OCI-LY1 (cell line): ENCODE measurements around the gene SULF2.

ENCODE experiments used
- H2AFZ ChIP-seq: fragments of 200-600 bp; sonication (generic), shearing (Covaris generic); 2 replicates; pipeline ENCODE4 v1.6.0; 2014; ENCODE audit warnings: antibody characterized with exemption, mild to moderate bottlenecking, low read length
- H3F3A ChIP-seq: fragments of 200-600 bp; sonication (generic), shearing (Covaris generic); 2 replicates; pipeline ENCODE4 v1.6.0; 2014; ENCODE audit warnings: mild to moderate bottlenecking, antibody characterized with exemption, low read length, moderate library complexity; ENCODE audit not compliant: insufficient read depth
- H3K27ac ChIP-seq: fragments of 200-600 bp; sonication (generic); 2 replicates; pipeline ENCODE4 v1.5.1; 2014; ENCODE audit warnings: low read length, mixed run types, mild to moderate bottlenecking, low read depth; ENCODE audit not compliant: poor library complexity, severe bottlenecking
- H3K27me3 ChIP-seq: fragments of 200-600 bp; sonication (generic); 2 replicates; pipeline ENCODE4 v1.6.0; 2014; ENCODE audit warnings: antibody characterized with exemption, mild to moderate bottlenecking, low read length, moderate library complexity; ENCODE audit not compliant: insufficient read depth
- H3K36me3 ChIP-seq: fragments of 200-600 bp; sonication (generic); 2 replicates; pipeline ENCODE4 v1.6.1; 2014; ENCODE audit warnings: mild to moderate bottlenecking, antibody characterized with exemption, low read length, moderate library complexity, mixed read lengths; ENCODE audit not compliant: insufficient read depth
- H3K4me1 ChIP-seq: fragments of 200-600 bp; sonication (generic); 2 replicates; pipeline ENCODE4 v1.5.1; 2014; ENCODE audit warnings: mild to moderate bottlenecking, low read length, moderate library complexity; ENCODE audit not compliant: insufficient read depth, severe bottlenecking
- H3K4me2 ChIP-seq: fragments of 200-600 bp; sonication (generic), shearing (Covaris generic); 2 replicates; pipeline ENCODE4 v1.6.1; 2014; ENCODE audit warnings: low read length
- H3K4me3 ChIP-seq: fragments of 200-600 bp; sonication (generic); 2 replicates; pipeline ENCODE4 v1.5.1; 2014; ENCODE audit warnings: low read length, low read depth, mild to moderate bottlenecking, mixed read lengths; ENCODE audit not compliant: poor library complexity, severe bottlenecking
- H3K79me2 ChIP-seq: fragments of 200-600 bp; shearing (Covaris generic); 2 replicates; pipeline ENCODE4 v1.6.1; 2016; ENCODE audit warnings: mixed run types, low read length, mixed read lengths; ENCODE audit not compliant: insufficient read depth
- H3K9ac ChIP-seq: fragments of 200-600 bp; sonication (generic), shearing (Covaris generic); 2 replicates; pipeline ENCODE4 v1.6.1; 2014; ENCODE audit warnings: mild to moderate bottlenecking, low read length, mixed read lengths
- H3K9me2 ChIP-seq: fragments of 200-600 bp; sonication (generic), shearing (Covaris generic); 2 replicates; pipeline ENCODE4 v1.6.1; 2014; ENCODE audit warnings: low read depth, mild to moderate bottlenecking, low read length, mixed read lengths
- H3K9me3 ChIP-seq: fragments of 200-600 bp; shearing (Covaris generic); 2 replicates; pipeline ENCODE4 v1.6.1; 2014; ENCODE audit warnings: low read length, mixed read lengths
- H4K20me1 ChIP-seq: fragments of 200-600 bp; sonication (generic), shearing (Covaris generic); 2 replicates; pipeline ENCODE4 v1.6.0; 2016; ENCODE audit warnings: mild to moderate bottlenecking, low read length; ENCODE audit not compliant: insufficient read depth
- EZH2 ChIP-seq: fragments of 200-600 bp; sonication (generic), shearing (Covaris generic); IDR thresholded peaks from 2 replicates; pipeline ENCODE4 v1.8.0; 2017; ENCODE audit warnings: borderline replicate concordance, mixed run types, mild to moderate bottlenecking, antibody characterized with exemption, low read length, moderate library complexity, mixed read lengths
- TF ChIP-seq, protein P1 (sequence below): fragments of 200-600 bp; sonication (generic), shearing (Covaris generic); IDR thresholded peaks from 2 replicates; pipeline ENCODE4 v1.5.1; 2017; ENCODE audit warnings: mild to moderate bottlenecking, antibody characterized with exemption, low read length, moderate library complexity, mixed read lengths

Gene SULF2

DNA sequence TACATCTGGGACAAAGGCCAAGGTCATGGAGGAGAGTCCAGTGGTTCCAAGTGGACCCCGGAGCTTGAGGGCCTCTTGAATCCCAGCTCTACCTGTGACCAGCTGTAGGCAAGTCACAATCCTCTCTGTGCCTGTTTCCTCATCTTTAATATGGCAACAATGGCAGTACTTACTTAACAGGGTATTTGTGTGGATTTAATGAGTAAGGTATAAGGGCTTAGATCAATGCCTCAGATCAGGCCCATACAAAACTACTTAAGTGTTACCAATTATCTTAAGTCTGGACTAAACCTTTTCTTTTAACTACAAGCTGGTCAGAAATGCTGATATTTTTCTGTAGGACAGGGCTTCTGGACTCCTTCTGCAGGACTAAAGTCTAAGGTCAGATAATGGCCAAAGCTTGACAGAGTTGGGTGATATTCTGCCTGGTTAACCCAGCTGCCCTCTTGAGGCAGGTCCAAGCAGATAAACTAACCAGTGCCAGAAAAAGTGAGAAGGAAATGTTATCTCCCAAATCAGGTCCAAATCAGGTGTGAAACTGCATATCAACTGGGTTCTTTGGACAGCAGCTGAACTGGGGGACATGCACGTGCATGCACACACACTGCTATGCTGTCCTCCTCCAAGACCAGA lies 2.2 kb downstream of the SULF2 start:
- Histone ChIP-seq H3K36me3 (no peaks in the 10 kb centered on the region), H3K4me3 (no peak overlapping the region), H3F3A (no peaks in the 10 kb centered on the region), H3K4me1 (no peaks in the 10 kb centered on the region), H3K27me3 (no peaks in the 10 kb centered on the region), H3K9me2 (no peaks in the 10 kb centered on the region), H3K27ac (no peak overlapping the region), H3K79me2 (no peaks in the 10 kb centered on the region), H3K9me3 (no peaks in the 10 kb centered on the region), H4K20me1 (no peaks in the 10 kb centered on the region), H3K4me2 (no peak overlapping the region), H3K9ac (no peak overlapping the region), H2AFZ (no peak overlapping the region)
- no peak for TF ChIP-seq EZH2
- TF ChIP-seq, protein P1, sequence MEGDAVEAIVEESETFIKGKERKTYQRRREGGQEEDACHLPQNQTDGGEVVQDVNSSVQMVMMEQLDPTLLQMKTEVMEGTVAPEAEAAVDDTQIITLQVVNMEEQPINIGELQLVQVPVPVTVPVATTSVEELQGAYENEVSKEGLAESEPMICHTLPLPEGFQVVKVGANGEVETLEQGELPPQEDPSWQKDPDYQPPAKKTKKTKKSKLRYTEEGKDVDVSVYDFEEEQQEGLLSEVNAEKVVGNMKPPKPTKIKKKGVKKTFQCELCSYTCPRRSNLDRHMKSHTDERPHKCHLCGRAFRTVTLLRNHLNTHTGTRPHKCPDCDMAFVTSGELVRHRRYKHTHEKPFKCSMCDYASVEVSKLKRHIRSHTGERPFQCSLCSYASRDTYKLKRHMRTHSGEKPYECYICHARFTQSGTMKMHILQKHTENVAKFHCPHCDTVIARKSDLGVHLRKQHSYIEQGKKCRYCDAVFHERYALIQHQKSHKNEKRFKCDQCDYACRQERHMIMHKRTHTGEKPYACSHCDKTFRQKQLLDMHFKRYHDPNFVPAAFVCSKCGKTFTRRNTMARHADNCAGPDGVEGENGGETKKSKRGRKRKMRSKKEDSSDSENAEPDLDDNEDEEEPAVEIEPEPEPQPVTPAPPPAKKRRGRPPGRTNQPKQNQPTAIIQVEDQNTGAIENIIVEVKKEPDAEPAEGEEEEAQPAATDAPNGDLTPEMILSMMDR: no peak

GRCh38 chr20:47782076-47782475 lies 3.2 kb downstream of the SULF2 start:
- Histone ChIP-seq H3K79me2 (no peaks in the 10 kb centered on the region), H3K27me3 (peaks cover 6% of the 10 kb centered on the region; the same call in 1 of the 2 replicates), H3K36me3 (no peaks in the 10 kb centered on the region), H3K9ac (no peak overlapping the region), H3K4me1 (no peaks in the 10 kb centered on the region), H4K20me1 (no peaks in the 10 kb centered on the region), H3K27ac (no peak overlapping the region), H3K4me2 (no peak overlapping the region), H3K9me2 (no peaks in the 10 kb centered on the region), H3K4me3 (no peak overlapping the region), H3F3A (no peaks in the 10 kb centered on the region), H2AFZ (no peak overlapping the region), H3K9me3 (no peaks in the 10 kb centered on the region)
- TF ChIP-seq, protein P1: no peak
- no peak for TF ChIP-seq EZH2

- no peak overlapping the region for H3K9ac ChIP-seq
- no peak overlapping the region for H2AFZ ChIP-seq
- TF ChIP-seq EZH2: no peak
- TF ChIP-seq, protein P1: no peak
- no peak overlapping the region for H3K27ac ChIP-seq
- no peaks in the 10 kb centered on the region for H3K36me3 ChIP-seq
- no peaks in the 10 kb centered on the region for H4K20me1 ChIP-seq
- no peaks in the 10 kb centered on the region for H3F3A ChIP-seq
- no peaks in the 10 kb centered on the region for H3K79me2 ChIP-seq
- H3K4me3 ChIP-seq: no peak overlapping the region
- peaks cover 8% of the 10 kb centered on the region; the same call in 1 of the 2 replicates for H3K27me3 ChIP-seq
- H3K4me1 ChIP-seq: no peaks in the 10 kb centered on the region
- no peaks in the 10 kb centered on the region for H3K9me3 ChIP-seq
- no peak overlapping the region for H3K4me2 ChIP-seq
- no peaks in the 10 kb centered on the region for H3K9me2 ChIP-seq
Measured at GRCh38 chr20:47781632-47782031, 3.6 kb downstream of the SULF2 start.
